A673 (cell line): ENCODE results near the gene CPM. TPM values are rescaled to one million over a fixed set of nuclear protein-coding genes. Genes with fewer than 3 reads are reported as not detected.

ENCODE experiments used
- BruUV-seq: library from RNA; stranded (reverse); fragments of 400-500 nt; replicated peaks from 2 replicates; lab custom pipeline; 2021; lab: Mats Ljungman, UMichigan
- CTCF ChIA-PET: fragments of 300-600 bp; sonication (Branson Sonifier 250); formaldehyde crosslinking; loops from one replicate; lab custom pipeline; 2022; ENCODE audit warnings: antibody characterized with exemption; lab: Charles Lee
- POLR2A ChIA-PET: fragments of 300-600 bp; sonication (Branson Sonifier 250); formaldehyde crosslinking; loops from one replicate; lab custom pipeline; 2022; ENCODE audit warnings: antibody characterized with exemption; ENCODE audit not compliant: low non-redundant PET; lab: Charles Lee
- DNase-seq: peaks from one replicate; pipeline ENCODE4 v3.0.0-alpha.2; 2015; ENCODE audit warnings: low spot score
- H3K27ac ChIP-seq: fragments of 200-600 bp; sonication (generic); 2 replicates; pipeline ENCODE4 v1.5.1; 2016; ENCODE audit warnings: mixed run types, low read depth, mild to moderate bottlenecking, mixed read lengths, antibody characterized with exemption, low read length; ENCODE audit not compliant: poor library complexity, severe bottlenecking
- H3K27me3 ChIP-seq: fragments of 200-600 bp; sonication (generic); replicated peaks from 2 replicates; pipeline ENCODE4 v1.6.1; 2017; ENCODE audit warnings: mixed run types, low read depth, mild to moderate bottlenecking, mixed read lengths, antibody characterized with exemption, low read length; ENCODE audit not compliant: insufficient read depth, poor library complexity
- H3K36me3 ChIP-seq: fragments of 200-600 bp; sonication (generic); 2 replicates; pipeline ENCODE4 v1.6.1; 2016; ENCODE audit warnings: mixed run types, mild to moderate bottlenecking, mixed read lengths, antibody characterized with exemption, low read length; ENCODE audit not compliant: insufficient read depth, poor library complexity, severe bottlenecking
- H3K4me1 ChIP-seq: fragments of 200-600 bp; sonication (generic); 2 replicates; pipeline ENCODE4 v1.6.1; 2017; ENCODE audit warnings: mixed run types, mild to moderate bottlenecking, mixed read lengths, antibody characterized with exemption, low read length; ENCODE audit not compliant: insufficient read depth, poor library complexity, severe bottlenecking
- H3K4me3 ChIP-seq: fragments of 200-600 bp; sonication (generic); 2 replicates; pipeline ENCODE4 v1.5.1; 2016; ENCODE audit warnings: low read depth, mixed run types, mild to moderate bottlenecking, mixed read lengths, low read length; ENCODE audit not compliant: poor library complexity, severe bottlenecking
- H3K9me3 ChIP-seq: fragments of 200-600 bp; sonication (generic); 2 replicates; pipeline ENCODE4 v1.6.1; 2016; ENCODE audit warnings: mixed run types, low read depth, mild to moderate bottlenecking, mixed read lengths, antibody characterized with exemption, low read length; ENCODE audit not compliant: poor library complexity, severe bottlenecking
- CTCF ChIP-seq: fragments of 300-800, 200-600 bp; sonication (generic); conservative IDR thresholded peaks from 2 replicates; pipeline ENCODE4 v1.5.1; 2017; ENCODE audit warnings: low read depth, mild to moderate bottlenecking, antibody characterized with exemption, low read length, moderate library complexity, mixed read lengths
- EZH2 ChIP-seq: fragments of 200-600 bp; sonication (generic); IDR thresholded peaks from 2 replicates; pipeline ENCODE4 v1.6.1; 2017; ENCODE audit warnings: borderline replicate concordance, low read depth, mild to moderate bottlenecking, mixed read lengths, antibody characterized with exemption, low read length; ENCODE audit not compliant: poor library complexity, severe bottlenecking
- intact Hi-C: fragments of 100-400 bp; cut with micrococcal nuclease; formaldehyde crosslinking; loops from one replicate; pipeline ENCODE4 v1.10.0; 2022; ENCODE audit not compliant: unreplicated experiment
- total RNA-seq: library from RNA; stranded (reverse); gene quantifications from 2 replicates; pipeline ENCODE4 v1.2.3, GENCODE V29; 2021

Gene CPM
- total RNA-seq, 1 experiment from 2014 or later = 0.84 TPM

DNA sequence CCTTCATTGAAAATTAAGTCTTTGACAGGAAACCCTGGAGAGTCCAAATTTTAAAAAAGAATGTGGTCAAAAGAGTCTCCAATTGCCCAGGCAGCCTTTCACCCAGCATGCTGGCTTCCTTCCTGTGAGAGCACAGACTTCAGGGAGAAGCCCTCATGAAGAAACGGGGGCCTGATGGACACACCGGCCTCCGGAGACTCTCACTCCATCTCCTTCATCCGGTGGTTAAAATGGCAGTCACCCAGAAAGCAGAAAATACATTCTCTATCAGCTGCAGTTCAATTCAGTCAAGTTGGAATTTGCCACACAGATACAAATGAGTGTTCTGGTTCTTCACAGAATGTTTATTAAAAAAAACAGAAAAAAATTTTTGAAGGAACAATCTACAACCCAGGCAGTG lies 56.5 kb downstream of the CPM start:
- ChIA-PET POLR2A (no interaction called here), CTCF (no interaction called here)
- Histone ChIP-seq H3K27me3 (no peaks in the 10 kb centered on the region), H3K9me3 (peaks cover 6% of the 10 kb centered on the region), H3K4me3 (no peak overlapping the region), H3K27ac (no peak overlapping the region), H3K36me3 (no peaks in the 10 kb centered on the region), H3K4me1 (peaks cover 6% of the 10 kb centered on the region)
- DNase-seq = peak; percentile 37
- TF ChIP-seq EZH2 (no peak), CTCF (no peak)
- intact Hi-C loops = no loop called here
- no TSS peak for BruUV-seq

DNA sequence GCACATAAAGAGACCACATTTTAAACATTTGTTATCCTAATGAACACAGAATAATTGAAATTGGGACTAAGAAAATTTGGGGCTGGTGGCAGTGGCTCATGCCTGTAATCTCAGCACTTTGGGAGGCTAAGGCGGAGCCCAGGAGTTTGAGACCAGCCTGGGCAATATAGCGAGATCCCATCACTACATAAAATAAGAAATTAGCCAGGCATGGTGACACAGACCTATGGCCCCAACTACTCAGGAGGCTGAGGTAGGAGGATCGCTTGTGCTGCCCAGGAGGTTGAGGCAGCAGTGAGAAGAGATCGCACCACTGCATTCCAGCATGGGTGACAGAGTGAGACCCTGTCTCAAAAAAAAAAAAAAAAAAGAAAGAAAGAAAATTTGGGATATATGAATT lies 59.7 kb downstream of the CPM start:
- intact Hi-C loops = no loop called here
- DNase-seq = no peak
- Histone ChIP-seq H3K36me3 (no peaks in the 10 kb centered on the region), H3K27ac (no peak overlapping the region), H3K27me3 (no peaks in the 10 kb centered on the region), H3K9me3 (peaks cover under 1% of the 10 kb centered on the region), H3K4me3 (no peak overlapping the region), H3K4me1 (peaks cover 6% of the 10 kb centered on the region)
- ChIA-PET POLR2A (no interaction called here), CTCF (no interaction called here)
- TF ChIP-seq EZH2 = no peak
- TF ChIP-seq CTCF = no peak
- BruUV-seq = no TSS peak

DNA sequence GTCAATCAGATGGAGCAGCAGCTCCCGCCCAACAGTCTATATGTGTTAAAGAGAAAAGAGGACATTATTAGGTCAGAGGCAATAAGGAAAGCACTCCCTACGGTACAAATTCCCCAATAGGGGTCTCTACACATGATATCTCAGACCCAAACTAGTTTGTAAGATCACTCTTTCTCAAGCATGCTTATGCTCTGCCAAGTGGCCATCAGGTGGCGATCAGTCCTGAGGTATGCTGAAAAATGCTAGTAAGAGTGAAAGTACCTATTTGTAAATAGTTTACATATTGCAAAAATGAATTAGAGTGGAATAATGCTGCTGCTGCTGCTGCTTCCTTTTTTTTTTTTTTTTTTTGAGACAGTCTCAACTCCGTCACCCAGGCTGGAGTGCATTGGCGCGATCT lies 61.0 kb downstream of the CPM start:
- no peak overlapping the region for H3K27ac ChIP-seq
- ChIA-PET CTCF (no interaction called here), POLR2A (no interaction called here)
- peaks cover 6% of the 10 kb centered on the region for H3K4me1 ChIP-seq
- no peaks in the 10 kb centered on the region for H3K36me3 ChIP-seq
- TF ChIP-seq CTCF = peak; percentile 53
- no peak for TF ChIP-seq EZH2
- intact Hi-C loops = no loop called here
- BruUV-seq = no TSS peak
- DNase-seq = peak; percentile 40
- H3K27me3 ChIP-seq = no peaks in the 10 kb centered on the region
- no peak overlapping the region for H3K4me3 ChIP-seq
- no peaks in the 10 kb centered on the region for H3K9me3 ChIP-seq
